Measurements from ENCODE around the gene FBXL16.

FBXL16 gene

GRCh38 chr16:722835-723633, 17.4 kb upstream of the FBXL16 start:
- DNase-seq, result no peak

- no peak for DNase-seq
These were observed 16.4 kb upstream of the FBXL16 start for GRCh38 chr16:721765-722540.

GRCh38 chr16:720990-721764, 15.6 kb upstream of the FBXL16 start, which contains the start of gene ANTKMT:
Gene ANTKMT, plus strand, starts transcription at chr16:721146. Its CDS starts 129 bp downstream, at chr16:721275.
- DNase-seq, result peak in 2 of 4 experiments; percentile 28 to 60

GRCh38 chr16:720447-720989, 14.9 kb upstream of the FBXL16 start:
- DNase-seq, result no peak

- no peak for DNase-seq
These were observed 14.3 kb upstream of the FBXL16 start for GRCh38 chr16:719815-720446.

GRCh38 chr16:718922-719321, 13.3 kb upstream of the FBXL16 start:
- no peak for DNase-seq

GRCh38 chr16:718389-718788, 12.8 kb upstream of the FBXL16 start:
- DNase-seq, result no peak

GRCh38 chr16:717450-718245, 12.0 kb upstream of the FBXL16 start:
- DNase-seq, result no peak

GRCh38 chr16:716768-717325, 11.2 kb upstream of the FBXL16 start:
- DNase-seq, result no peak

- no peak for DNase-seq
These were observed 10.6 kb upstream of the FBXL16 start for GRCh38 chr16:716200-716568.

- no peak for DNase-seq
These were observed 10.0 kb upstream of the FBXL16 start for GRCh38 chr16:715477-716199.

- peak; percentile 49 to 84 (median 68) for DNase-seq
These were observed 9.2 kb upstream of the FBXL16 start, which contains the start of gene METRN for GRCh38 chr16:714558-715476. Gene METRN, plus strand, starts transcription at chr16:715118. Its CDS starts 172 bp downstream, at chr16:715290.

- no peak for DNase-seq
These were observed 8.5 kb upstream of the FBXL16 start for GRCh38 chr16:714079-714478.

- peak in 2 of 4 experiments; percentile 16 to 35 for DNase-seq
These were observed 7.2 kb upstream of the FBXL16 start for GRCh38 chr16:712740-713250.

- DNase-seq, result peak; percentile 48 to 76 (median 62)
These were observed 6.1 kb upstream of the FBXL16 start for GRCh38 chr16:711548-712320.

GRCh38 chr16:711084-711483, 5.5 kb upstream of the FBXL16 start:
- no peak for DNase-seq

- DNase-seq, result no peak
These were observed 5.0 kb upstream of the FBXL16 start for GRCh38 chr16:710500-711075.

Data from activated naive CD4-positive, alpha-beta T cell (primary cell).